AG04449 (cell line): ENCODE measurements around the gene CRISPLD2.
A peak's percentile ranks its signal among the peaks of the same experiment; 100 is the strongest.

Experiments used
- CTCF ChIA-PET: fragments of 350-600 bp; formaldehyde crosslinking; extraction: SDS; loops from one replicate; lab custom pipeline; 2021; ENCODE audit warnings: antibody characterized with exemption; lab: Yijun Ruan, JAX
- POLR2A ChIA-PET: fragments of 400-600, 350-600 bp; formaldehyde crosslinking; extraction: SDS; loops from one replicate; lab custom pipeline; 2020; ENCODE audit warnings: antibody characterized with exemption, inconsistent platforms; lab: Yijun Ruan, JAX
- DNase-seq: peaks from one replicate; pipeline ENCODE4 v3.0.0-alpha.2; 2010; ENCODE audit warnings: low read depth, low spot score
- H3K4me3 ChIP-seq: 2 replicates; pipeline ENCODE4 v1.5.1; 2011; ENCODE audit warnings: low read depth, mild to moderate bottlenecking, control low read depth, low read length
- TF ChIP-seq, protein P1 (sequence below): IDR thresholded peaks from one replicate; pipeline ENCODE4 v1.5.1; 2011; ENCODE audit warnings: mild to moderate bottlenecking, moderate library complexity, low read length, control low read depth, inconsistent platforms; ENCODE audit not compliant: insufficient read depth; ENCODE audit errors: missing control alignments

CRISPLD2 gene

DNA sequence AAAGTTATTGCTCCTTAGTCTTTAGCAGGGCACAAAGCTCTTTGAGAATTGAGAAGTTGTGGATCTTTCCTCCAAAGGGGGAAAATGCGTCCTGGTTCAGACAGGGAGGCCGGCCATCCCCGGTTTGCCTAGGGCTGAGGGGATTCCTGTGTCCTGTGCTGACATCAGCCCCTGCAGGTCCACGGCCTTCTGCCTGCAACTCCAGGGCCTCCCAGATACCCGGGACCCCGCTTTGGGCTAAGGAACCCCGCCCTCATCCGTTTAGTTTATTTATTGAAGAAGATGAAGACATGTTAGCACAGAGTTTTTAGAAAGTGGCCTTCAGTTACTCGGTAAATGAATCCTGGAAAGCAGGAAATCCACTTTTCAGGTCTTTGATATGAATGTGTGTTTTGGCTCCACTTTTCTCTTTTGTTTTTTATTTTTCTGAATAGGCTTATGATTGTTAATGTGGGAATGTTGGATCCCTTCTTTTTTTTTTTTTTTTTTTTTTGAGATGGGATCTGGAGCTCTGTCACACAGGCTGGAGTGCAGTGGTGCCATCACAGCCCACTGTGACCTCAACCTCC, 65.6 kb downstream of the CRISPLD2 start:
- TF ChIP-seq, protein P1, sequence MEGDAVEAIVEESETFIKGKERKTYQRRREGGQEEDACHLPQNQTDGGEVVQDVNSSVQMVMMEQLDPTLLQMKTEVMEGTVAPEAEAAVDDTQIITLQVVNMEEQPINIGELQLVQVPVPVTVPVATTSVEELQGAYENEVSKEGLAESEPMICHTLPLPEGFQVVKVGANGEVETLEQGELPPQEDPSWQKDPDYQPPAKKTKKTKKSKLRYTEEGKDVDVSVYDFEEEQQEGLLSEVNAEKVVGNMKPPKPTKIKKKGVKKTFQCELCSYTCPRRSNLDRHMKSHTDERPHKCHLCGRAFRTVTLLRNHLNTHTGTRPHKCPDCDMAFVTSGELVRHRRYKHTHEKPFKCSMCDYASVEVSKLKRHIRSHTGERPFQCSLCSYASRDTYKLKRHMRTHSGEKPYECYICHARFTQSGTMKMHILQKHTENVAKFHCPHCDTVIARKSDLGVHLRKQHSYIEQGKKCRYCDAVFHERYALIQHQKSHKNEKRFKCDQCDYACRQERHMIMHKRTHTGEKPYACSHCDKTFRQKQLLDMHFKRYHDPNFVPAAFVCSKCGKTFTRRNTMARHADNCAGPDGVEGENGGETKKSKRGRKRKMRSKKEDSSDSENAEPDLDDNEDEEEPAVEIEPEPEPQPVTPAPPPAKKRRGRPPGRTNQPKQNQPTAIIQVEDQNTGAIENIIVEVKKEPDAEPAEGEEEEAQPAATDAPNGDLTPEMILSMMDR = no peak
- no peak overlapping the region for H3K4me3 ChIP-seq
- no peak for DNase-seq
- POLR2A ChIA-PET = no interaction called here
- CTCF ChIA-PET = interaction anchor here (1.6 kb wide), 1 partner anchor 10 kb away, joined by 3 read pairs; no protein-coding TSS in a partner anchor

DNA sequence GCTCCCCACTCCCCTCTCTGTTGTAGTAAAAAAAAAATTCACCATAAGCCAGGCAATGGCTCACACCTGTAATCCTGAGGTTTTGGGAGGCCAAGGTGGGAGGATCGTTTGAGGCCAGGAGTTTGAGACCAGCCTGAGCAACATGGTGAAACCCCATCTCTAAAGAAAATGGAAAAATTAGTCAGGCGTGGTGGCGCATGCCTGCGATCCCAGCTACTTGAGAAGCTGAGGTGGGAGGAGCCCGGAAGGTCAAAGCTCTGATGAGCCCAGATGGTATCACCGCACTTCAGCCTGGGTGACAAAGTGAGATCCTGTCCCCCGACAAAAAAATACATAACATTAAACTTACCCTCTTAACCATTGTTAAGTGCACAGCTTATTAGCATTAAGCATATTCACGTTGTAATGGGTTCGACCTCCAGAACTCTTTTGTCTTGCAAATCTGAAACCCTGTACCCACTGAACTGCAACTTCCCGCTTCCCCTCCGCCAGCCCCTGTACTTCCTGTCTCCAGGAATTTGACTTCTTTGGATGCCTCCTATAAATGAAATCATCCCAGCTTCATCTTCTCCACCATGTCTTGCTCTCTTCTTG, 66.8 kb downstream of the CRISPLD2 start:
- TF ChIP-seq, protein P1 = no peak
- H3K4me3 ChIP-seq = no peak overlapping the region
- ChIA-PET POLR2A (no interaction called here), CTCF (interaction anchor here (0.8 to 2.1 kb wide), 4 partner anchors 9 to 148 kb away, joined by 3 to 6 read pairs (median 4); no protein-coding TSS in a partner anchor)
- DNase-seq = no peak

DNA sequence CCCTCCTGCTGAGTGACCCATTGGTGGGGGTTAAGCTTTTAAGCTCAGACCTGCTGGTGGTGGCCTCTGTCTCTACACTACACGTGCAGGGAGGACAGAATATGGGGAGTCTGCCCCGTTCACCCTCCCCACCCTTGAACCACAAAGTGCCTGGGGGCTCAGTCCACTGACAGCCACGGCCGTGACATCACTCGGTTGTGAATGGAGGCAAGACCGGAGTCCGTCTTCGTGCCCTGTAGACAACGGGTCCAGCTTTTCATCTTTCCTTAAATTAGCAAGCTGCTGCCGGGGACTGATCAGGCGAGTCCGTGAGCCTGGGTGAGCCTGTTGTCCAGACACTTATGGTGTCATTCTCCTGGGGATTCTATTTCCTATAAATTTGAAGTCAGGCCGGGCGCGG, 67.4 kb downstream of the CRISPLD2 start:
- ChIA-PET POLR2A (no interaction called here), CTCF (interaction anchor here (2.1 kb wide), 1 partner anchor 149 kb away, joined by 6 read pairs; no protein-coding TSS in a partner anchor)
- no peak overlapping the region for H3K4me3 ChIP-seq
- DNase-seq = no peak
- TF ChIP-seq, protein P1 = no peak

DNA sequence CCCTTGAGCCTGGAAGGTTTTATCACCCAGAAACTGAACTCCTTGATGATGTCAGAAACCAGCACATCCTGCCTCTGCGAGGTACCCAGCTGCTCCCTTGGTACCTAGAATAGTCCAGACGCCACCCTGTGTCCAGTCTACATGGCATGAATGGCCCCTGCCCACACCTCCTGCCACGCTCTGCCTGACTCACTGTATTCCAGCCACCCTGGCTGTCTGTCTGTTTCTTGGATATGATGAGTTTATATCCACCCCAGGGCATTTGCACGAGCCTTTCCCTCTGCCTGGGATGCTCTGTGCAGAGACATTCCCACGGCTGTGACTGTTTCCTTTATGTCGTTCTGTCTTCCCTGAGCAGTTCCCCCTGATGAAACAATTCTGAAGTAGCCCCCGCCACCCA, 68.7 kb downstream of the CRISPLD2 start:
- TF ChIP-seq, protein P1 = no peak

DNA sequence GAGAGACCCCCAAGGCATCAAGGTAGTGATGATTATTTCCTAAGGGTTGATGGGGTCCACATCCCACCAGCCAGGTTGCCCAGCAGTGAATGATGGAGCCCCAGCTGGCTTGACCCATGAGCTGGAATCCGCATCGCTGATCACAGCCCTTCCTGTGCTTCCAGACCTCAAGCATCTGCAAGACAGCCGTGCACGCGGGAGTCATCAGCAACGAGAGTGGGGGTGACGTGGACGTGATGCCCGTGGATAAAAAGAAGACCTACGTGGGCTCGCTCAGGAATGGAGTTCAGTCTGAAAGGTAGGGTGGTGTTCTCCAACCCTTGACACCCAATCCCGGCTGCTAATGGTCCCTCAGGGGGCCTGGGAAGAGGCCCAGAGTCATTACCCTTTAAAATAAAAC, 69.3 kb downstream of the CRISPLD2 start:
- TF ChIP-seq, protein P1 = no peak
- POLR2A ChIA-PET = no interaction called here
- CTCF ChIA-PET = no interaction called here
- H3K4me3 ChIP-seq = no peak overlapping the region
- DNase-seq = peak; percentile 7

More for the DNA sequence above, 68.7 kb downstream of the CRISPLD2 start:
- POLR2A ChIA-PET = no interaction called here
- CTCF ChIA-PET = interaction anchor here (0.7 to 2.1 kb wide), 2 partner anchors 134 to 150 kb away, joined by 3 to 6 read pairs; no protein-coding TSS in a partner anchor
- no peak overlapping the region for H3K4me3 ChIP-seq
- DNase-seq = no peak

DNA sequence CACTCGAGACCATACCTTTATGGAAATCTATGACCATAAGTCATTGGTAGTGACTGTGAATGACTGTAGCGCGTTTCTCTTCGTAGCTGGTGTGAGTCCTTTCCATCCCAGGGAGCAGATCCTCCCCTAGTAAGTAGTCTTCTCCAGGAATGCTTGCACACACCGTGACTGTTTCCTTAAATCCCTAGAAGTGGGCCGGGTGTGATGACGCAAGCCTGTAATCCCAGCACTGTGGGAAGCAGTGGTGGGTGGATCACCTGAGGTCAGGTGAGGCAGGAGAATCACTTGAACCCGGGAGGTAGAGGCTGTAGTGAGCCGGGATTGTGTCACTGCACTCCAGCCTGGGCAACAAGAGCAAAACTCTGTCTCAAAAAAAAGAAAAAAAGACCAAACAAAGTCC, 70.6 kb downstream of the CRISPLD2 start:
- no peak for DNase-seq
- ChIA-PET CTCF (interaction anchor here (1.6 kb wide), 1 partner anchor 9 kb away, joined by 4 read pairs; no protein-coding TSS in a partner anchor), POLR2A (no interaction called here)
- TF ChIP-seq, protein P1 = no peak
- H3K4me3 ChIP-seq = no peak overlapping the region
